Activated B cell treated with CpG ODN at 0.5 μM for 24 hours (primary cell): ENCODE measurements around the gene ANKS1B. TPM values are rescaled to one million over a fixed set of nuclear protein-coding genes. Genes with fewer than 3 reads are reported as not detected.
"Not testable (repeated sequence)": the region's sequence is repeated elsewhere in the genome, so short reads cannot be mapped to it uniquely, and the experiment has no call there.

ENCODE experiments used
- ATAC-seq: fragments of 200-7000 bp; cut with Tn5 transposase; one replicate; pipeline ENCODE4 v1.10.0; 2021; ENCODE audit warnings: low read depth, mild to moderate bottlenecking, moderate library complexity
- CTCF ChIA-PET: fragments of 350-600 bp; sonication (Branson Sonifier 250); formaldehyde crosslinking; loops from one replicate; lab custom pipeline; 2021; ENCODE audit warnings: antibody characterized with exemption; lab: Charles Lee
- POLR2A ChIA-PET: fragments of 350-600 bp; sonication (Branson Sonifier 250); formaldehyde crosslinking; loops from one replicate; lab custom pipeline; 2021; ENCODE audit warnings: antibody characterized with exemption; lab: Charles Lee
- DNase-seq: peaks from one replicate; pipeline ENCODE4 v3.0.0; 2022
- H3K27ac Mint-ChIP-seq: one replicate; pipeline ENCODE4 v1.8.0; 2020; ENCODE audit warnings: mixed read lengths
- H3K27me3 Mint-ChIP-seq: one replicate; pipeline ENCODE4 v1.8.0; 2021; ENCODE audit warnings: mixed read lengths
- H3K36me3 Mint-ChIP-seq: one replicate; pipeline ENCODE4 v1.8.0; 2021; ENCODE audit warnings: low read depth, mixed read lengths
- H3K4me1 Mint-ChIP-seq: one replicate; pipeline ENCODE4 v1.8.0; 2021; ENCODE audit warnings: mixed read lengths
- H3K4me3 Mint-ChIP-seq: one replicate; pipeline ENCODE4 v1.8.0; 2020; ENCODE audit warnings: mild to moderate bottlenecking, mixed read lengths
- H3K9me3 Mint-ChIP-seq: one replicate; pipeline ENCODE4 v1.8.0; 2020; ENCODE audit warnings: mixed read lengths
- CTCF ChIP-seq: fragments of 200-600 bp; IDR thresholded peaks from one replicate; pipeline ENCODE4 v1.8.0; 2022; ENCODE audit warnings: antibody characterized with exemption, mild to moderate bottlenecking
- intact Hi-C: fragments of 100-400 bp; cut with micrococcal nuclease; formaldehyde crosslinking; loops from one replicate; pipeline ENCODE4 v1.15.1; 2024
- total RNA-seq: library from RNA; stranded (reverse); gene quantifications from 2 replicates; pipeline ENCODE4 v1.2.3, GENCODE V29; 2022

The ANKS1B gene
- total RNA-seq, 1 donor from 2014 or later, result not detected

- H3K9me3 Mint-ChIP-seq, result no peaks in the 10 kb centered on the region
- no peaks in the 10 kb centered on the region for H3K4me1 Mint-ChIP-seq
- ChIA-PET POLR2A (no interaction called here), CTCF (no interaction called here)
- H3K27me3 Mint-ChIP-seq, result no peaks in the 10 kb centered on the region
- TF ChIP-seq CTCF, result no peak
- ATAC-seq (no peak), DNase-seq (no peak)
- no peaks in the 10 kb centered on the region for H3K36me3 Mint-ChIP-seq
- H3K27ac Mint-ChIP-seq, result no peak overlapping the region
- intact Hi-C loops, result no loop called here
- H3K4me3 Mint-ChIP-seq, result no peak overlapping the region
Observed at GRCh38 chr12:99736760-99737269, 247.9 kb downstream of the ANKS1B start.

DNA sequence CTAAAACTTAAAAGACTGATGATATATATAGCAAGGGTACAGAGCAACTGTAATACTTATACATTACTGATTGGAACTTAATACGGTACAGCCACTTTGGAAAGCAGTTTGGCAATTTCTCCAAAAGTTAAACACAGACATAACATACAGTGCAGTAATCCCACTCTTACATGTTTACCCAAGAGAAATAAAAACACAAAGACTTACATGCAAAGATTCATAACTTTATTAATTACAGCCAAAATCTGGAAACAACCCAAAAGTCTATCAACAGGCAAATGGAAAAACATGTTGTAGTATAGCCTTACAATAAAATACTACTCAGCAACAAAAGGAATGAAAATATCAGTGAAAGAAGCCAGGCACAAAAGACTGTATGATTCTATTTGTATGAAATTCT lies 252.6 kb downstream of the ANKS1B start:
- intact Hi-C loops, result no loop called here
- TF ChIP-seq CTCF, result no peak
- H3K36me3 Mint-ChIP-seq, result no peaks in the 10 kb centered on the region
- no peak for DNase-seq
- ChIA-PET CTCF (no interaction called here), POLR2A (no interaction called here)
- no peak overlapping the region for H3K27ac Mint-ChIP-seq
- ATAC-seq, result no peak
- no peaks in the 10 kb centered on the region for H3K27me3 Mint-ChIP-seq
- H3K4me1 Mint-ChIP-seq, result no peaks in the 10 kb centered on the region
- no peak overlapping the region for H3K4me3 Mint-ChIP-seq
- peaks cover 5% of the 10 kb centered on the region for H3K9me3 Mint-ChIP-seq

GRCh38 chr12:99722690-99723486 lies 261.8 kb downstream of the ANKS1B start:
- Mint-ChIP-seq H3K27me3 (no peaks in the 10 kb centered on the region), H3K4me3 (no peak overlapping the region), H3K27ac (no peak overlapping the region), H3K4me1 (no peaks in the 10 kb centered on the region), H3K9me3 (no peaks in the 10 kb centered on the region), H3K36me3 (no peaks in the 10 kb centered on the region)
- POLR2A ChIA-PET, result no interaction called here
- intact Hi-C loops, result no loop called here
- TF ChIP-seq CTCF, result no peak
- ATAC-seq (no peak), DNase-seq (no peak)
- CTCF ChIA-PET, result no interaction called here

GRCh38 chr12:99721715-99722275 lies 262.9 kb downstream of the ANKS1B start:
- TF ChIP-seq CTCF, result no peak
- intact Hi-C loops, result no loop called here
- ATAC-seq, result no peak
- POLR2A ChIA-PET, result no interaction called here
- no peaks in the 10 kb centered on the region for H3K36me3 Mint-ChIP-seq
- H3K9me3 Mint-ChIP-seq, result no peaks in the 10 kb centered on the region
- H3K27me3 Mint-ChIP-seq, result no peaks in the 10 kb centered on the region
- CTCF ChIA-PET, result no interaction called here
- DNase-seq, result no peak
- H3K4me3 Mint-ChIP-seq, result no peak overlapping the region
- no peaks in the 10 kb centered on the region for H3K4me1 Mint-ChIP-seq
- H3K27ac Mint-ChIP-seq, result no peak overlapping the region

- intact Hi-C loops, H3K27me3 Mint-ChIP-seq, CTCF ChIA-PET, POLR2A ChIA-PET, H3K36me3 Mint-ChIP-seq, H3K9me3 Mint-ChIP-seq, H3K4me3 Mint-ChIP-seq, ATAC-seq, H3K27ac Mint-ChIP-seq, DNase-seq, H3K4me1 Mint-ChIP-seq: not testable (repeated sequence)
Observed at GRCh38 chr12:99720083-99720465, 264.7 kb downstream of the ANKS1B start.

DNA sequence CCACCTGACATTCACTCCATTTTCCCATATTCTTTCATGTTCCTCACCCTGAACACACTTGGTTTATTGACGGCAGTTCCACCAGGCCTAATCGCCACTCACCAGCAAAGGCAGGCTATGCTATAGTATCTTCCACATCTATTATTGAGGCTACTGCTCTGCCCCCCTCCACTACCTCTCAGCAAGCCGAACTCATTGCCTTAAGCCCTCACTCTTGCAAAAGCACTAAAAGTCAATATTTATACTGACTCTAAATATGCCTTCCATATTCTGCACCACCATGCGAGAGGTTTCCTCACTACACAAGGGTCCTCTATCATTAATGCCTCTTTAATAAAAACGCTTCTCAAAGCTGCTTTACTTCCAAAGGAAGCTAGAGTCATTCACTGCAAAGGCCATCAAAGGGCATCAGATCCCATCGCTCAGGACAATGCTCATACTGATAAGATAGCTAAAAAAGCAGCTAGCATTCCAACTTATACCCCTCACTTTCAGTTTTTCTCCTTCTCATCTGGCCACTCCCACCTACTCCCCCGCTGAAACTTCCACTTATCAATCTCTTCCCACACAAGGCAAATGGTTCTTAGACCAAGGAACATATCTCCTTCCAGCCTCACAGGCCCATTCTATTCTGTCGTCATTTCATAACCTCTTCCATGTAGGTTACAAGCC lies 265.2 kb downstream of the ANKS1B start:
- H3K27me3 Mint-ChIP-seq, H3K36me3 Mint-ChIP-seq, CTCF ChIA-PET, H3K9me3 Mint-ChIP-seq, H3K27ac Mint-ChIP-seq, H3K4me1 Mint-ChIP-seq, intact Hi-C loops, ATAC-seq, POLR2A ChIA-PET, H3K4me3 Mint-ChIP-seq, DNase-seq: not testable (repeated sequence)

DNA sequence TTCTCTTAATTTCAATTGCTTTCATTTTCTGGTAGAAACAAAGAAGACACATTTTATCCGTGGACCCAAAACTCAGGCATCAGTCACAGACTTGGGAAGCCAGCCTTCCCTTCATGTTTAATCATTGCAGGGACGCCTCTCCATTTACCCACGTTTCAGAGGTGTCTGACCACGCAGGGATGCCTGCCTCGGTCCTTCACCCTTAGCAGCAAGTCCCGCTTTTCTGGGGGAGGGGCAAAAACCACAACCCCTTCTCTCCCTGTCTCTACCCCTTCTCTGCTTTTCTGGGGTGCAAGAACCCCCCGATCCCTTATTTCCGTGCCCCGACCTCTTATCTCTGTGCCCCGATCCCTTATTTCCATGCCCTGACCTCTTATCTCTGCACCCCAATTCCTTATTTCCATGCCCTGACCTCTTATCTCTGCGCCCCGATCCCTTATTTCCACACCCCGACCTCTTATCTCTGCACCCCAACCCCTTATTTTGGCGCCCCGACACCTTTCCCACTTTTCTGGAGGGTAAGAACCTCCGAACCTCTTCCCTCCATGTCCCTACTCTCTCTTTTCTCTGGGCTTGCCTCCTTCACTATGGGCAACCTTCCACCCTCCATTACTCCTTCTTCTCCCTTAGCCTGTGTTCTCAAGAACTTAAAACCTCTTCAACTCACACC lies 268.8 kb downstream of the ANKS1B start:
- H3K27ac Mint-ChIP-seq, H3K4me3 Mint-ChIP-seq, DNase-seq, H3K9me3 Mint-ChIP-seq, H3K36me3 Mint-ChIP-seq, intact Hi-C loops, ATAC-seq, H3K4me1 Mint-ChIP-seq, CTCF ChIA-PET, POLR2A ChIA-PET, H3K27me3 Mint-ChIP-seq: not testable (repeated sequence)

GRCh38 chr12:99714921-99715320 lies 269.8 kb downstream of the ANKS1B start:
- intact Hi-C loops, H3K4me3 Mint-ChIP-seq, H3K4me1 Mint-ChIP-seq, POLR2A ChIA-PET, H3K36me3 Mint-ChIP-seq, CTCF ChIA-PET, H3K27me3 Mint-ChIP-seq, DNase-seq, ATAC-seq, H3K27ac Mint-ChIP-seq, H3K9me3 Mint-ChIP-seq: not testable (repeated sequence)
